ENCODE data around the gene STK11IP. TPM values are rescaled to one million over a fixed set of nuclear protein-coding genes. Genes with fewer than 3 reads are reported as not detected.

The STK11IP gene
- total RNA-seq (10 to 100 TPM; 35.8 to 40.6 TPM), total RNA-seq (34.7 to 48.3 reads per million in 2 donors)

GRCh38 chr2:219597552-219598307, at the start of gene STK11IP:
Gene STK11IP, plus strand, starts transcription at chr2:219597857. Its CDS starts 263 bp downstream, at chr2:219598120.
- ATAC-seq (peak; percentile 91), DNase-seq (peak; percentile 72 to 81 (median 79))
- no peaks in the 10 kb centered on the region for H3K9me3 ChIP-seq (ENCODE audit: control insufficient read depth, low read length, poor library complexity, severe bottlenecking)
- peaks cover 14% of the 10 kb centered on the region for H3K4me1 Mint-ChIP-seq
- peaks cover 14% of the 10 kb centered on the region for H3K27me3 Mint-ChIP-seq
- H3K36me3 Mint-ChIP-seq (ENCODE audit: low read depth), result peaks cover 12% of the 10 kb centered on the region
- H3K27ac Mint-ChIP-seq, result peak within 1 kb of the TSS; percentile 94
- H3K4me3 Mint-ChIP-seq, result peak within 1 kb of the TSS; percentile 95

GRCh38 chr2:219548990-219549389, 48.7 kb upstream of the STK11IP start:
- no peaks in the 10 kb centered on the region for H3K9me3 ChIP-seq (ENCODE audit: control insufficient read depth, low read length, poor library complexity, severe bottlenecking)
- Mint-ChIP-seq H3K4me1 (peaks cover 17% of the 10 kb centered on the region), H3K36me3 (ENCODE audit: low read depth) (no peaks in the 10 kb centered on the region), H3K27me3 (peaks cover 39% of the 10 kb centered on the region), H3K27ac (no peak overlapping the region), H3K4me3 (no peak overlapping the region)
- DNase-seq (no peak), ATAC-seq (no peak)

- H3K36me3 Mint-ChIP-seq (ENCODE audit: low read depth), result no peaks in the 10 kb centered on the region
- peaks cover 45% of the 10 kb centered on the region for H3K27me3 Mint-ChIP-seq
- H3K4me1 Mint-ChIP-seq, result peaks cover 13% of the 10 kb centered on the region
- H3K9me3 ChIP-seq (ENCODE audit: control insufficient read depth, low read length, poor library complexity, severe bottlenecking), result no peaks in the 10 kb centered on the region
- DNase-seq (no peak), ATAC-seq (no peak)
- H3K27ac Mint-ChIP-seq, result no peak overlapping the region
- no peak overlapping the region for H3K4me3 Mint-ChIP-seq
Measured at GRCh38 chr2:219549619-219550018, 48.0 kb upstream of the STK11IP start.

GRCh38 chr2:219551441-219552381, 45.9 kb upstream of the STK11IP start:
- H3K36me3 Mint-ChIP-seq (ENCODE audit: low read depth), result no peaks in the 10 kb centered on the region
- no peak overlapping the region for H3K27ac Mint-ChIP-seq
- DNase-seq, result no peak
- H3K27me3 Mint-ChIP-seq, result peaks cover 55% of the 10 kb centered on the region
- peaks cover 9% of the 10 kb centered on the region for H3K4me1 Mint-ChIP-seq
- peak overlapping the region; percentile 90 for H3K4me3 Mint-ChIP-seq
- H3K9me3 ChIP-seq (ENCODE audit: control insufficient read depth, low read length, poor library complexity, severe bottlenecking), result no peaks in the 10 kb centered on the region
- peak; percentile 10 for ATAC-seq

- Mint-ChIP-seq H3K27ac (no peak overlapping the region), H3K36me3 (ENCODE audit: low read depth) (no peaks in the 10 kb centered on the region), H3K4me1 (peaks cover 9% of the 10 kb centered on the region), H3K4me3 (peak overlapping the region; percentile 90), H3K27me3 (peaks cover 57% of the 10 kb centered on the region)
- DNase-seq (peak; percentile 68 to 77 (median 71)), ATAC-seq (peak; percentile 97)
- no peaks in the 10 kb centered on the region for H3K9me3 ChIP-seq (ENCODE audit: control insufficient read depth, low read length, poor library complexity, severe bottlenecking)
Measured at GRCh38 chr2:219552382-219553167, 45.1 kb upstream of the STK11IP start.

GRCh38 chr2:219553168-219553417, 44.6 kb upstream of the STK11IP start:
- no peak for DNase-seq
- Mint-ChIP-seq H3K36me3 (ENCODE audit: low read depth) (no peaks in the 10 kb centered on the region), H3K27ac (no peak overlapping the region), H3K4me3 (peak overlapping the region; percentile 12), H3K4me1 (peaks cover 9% of the 10 kb centered on the region), H3K27me3 (peaks cover 56% of the 10 kb centered on the region)
- H3K9me3 ChIP-seq (ENCODE audit: control insufficient read depth, low read length, poor library complexity, severe bottlenecking), result no peaks in the 10 kb centered on the region
- ATAC-seq, result no peak

GRCh38 chr2:219553463-219553963, 44.1 kb upstream of the STK11IP start:
- Mint-ChIP-seq H3K4me3 (peak overlapping the region; percentile 12), H3K36me3 (ENCODE audit: low read depth) (no peaks in the 10 kb centered on the region), H3K27ac (peak overlapping the region; percentile 3), H3K4me1 (peaks cover 6% of the 10 kb centered on the region), H3K27me3 (peaks cover 56% of the 10 kb centered on the region)
- ATAC-seq (no peak), DNase-seq (no peak)
- H3K9me3 ChIP-seq (ENCODE audit: control insufficient read depth, low read length, poor library complexity, severe bottlenecking), result no peaks in the 10 kb centered on the region

- no peak for ATAC-seq
- peaks cover 49% of the 10 kb centered on the region for H3K27me3 Mint-ChIP-seq
Measured at GRCh38 chr2:219554350-219554749, 43.3 kb upstream of the STK11IP start.

GRCh38 chr2:219555956-219556355, 41.7 kb upstream of the STK11IP start:
- peaks cover 4% of the 10 kb centered on the region for H3K4me1 Mint-ChIP-seq

More at GRCh38 chr2:219554350-219554749, 43.3 kb upstream of the STK11IP start:
- H3K4me3 Mint-ChIP-seq, result no peak overlapping the region
- peaks cover 6% of the 10 kb centered on the region for H3K4me1 Mint-ChIP-seq
- H3K36me3 Mint-ChIP-seq (ENCODE audit: low read depth), result no peaks in the 10 kb centered on the region
- no peak overlapping the region for H3K27ac Mint-ChIP-seq
- H3K9me3 ChIP-seq (ENCODE audit: control insufficient read depth, low read length, poor library complexity, severe bottlenecking), result no peaks in the 10 kb centered on the region
- DNase-seq, result no peak

GRCh38 chr2:219556413-219556812, 41.2 kb upstream of the STK11IP start:
- H3K4me3 Mint-ChIP-seq, result no peak overlapping the region
- DNase-seq (no peak), ATAC-seq (no peak)
- H3K9me3 ChIP-seq (ENCODE audit: control insufficient read depth, low read length, poor library complexity, severe bottlenecking), result no peaks in the 10 kb centered on the region
- H3K27ac Mint-ChIP-seq, result no peak overlapping the region
- H3K36me3 Mint-ChIP-seq (ENCODE audit: low read depth), result no peaks in the 10 kb centered on the region
- peaks cover 4% of the 10 kb centered on the region for H3K4me1 Mint-ChIP-seq
- peaks cover 37% of the 10 kb centered on the region for H3K27me3 Mint-ChIP-seq

More at GRCh38 chr2:219555956-219556355, 41.7 kb upstream of the STK11IP start:
- ATAC-seq, result no peak
- no peak for DNase-seq
- H3K36me3 Mint-ChIP-seq (ENCODE audit: low read depth), result no peaks in the 10 kb centered on the region
- no peak overlapping the region for H3K27ac Mint-ChIP-seq
- H3K4me3 Mint-ChIP-seq, result no peak overlapping the region
- no peaks in the 10 kb centered on the region for H3K9me3 ChIP-seq (ENCODE audit: control insufficient read depth, low read length, poor library complexity, severe bottlenecking)
- peaks cover 40% of the 10 kb centered on the region for H3K27me3 Mint-ChIP-seq

GRCh38 chr2:219557320-219557719, 40.3 kb upstream of the STK11IP start:
- H3K4me1 Mint-ChIP-seq, result no peaks in the 10 kb centered on the region
- no peak for DNase-seq
- ATAC-seq, result no peak
- no peaks in the 10 kb centered on the region for H3K9me3 ChIP-seq (ENCODE audit: control insufficient read depth, low read length, poor library complexity, severe bottlenecking)
- no peak overlapping the region for H3K27ac Mint-ChIP-seq
- peaks cover 38% of the 10 kb centered on the region for H3K27me3 Mint-ChIP-seq
- H3K4me3 Mint-ChIP-seq, result no peak overlapping the region
- H3K36me3 Mint-ChIP-seq (ENCODE audit: low read depth), result no peaks in the 10 kb centered on the region

GRCh38 chr2:219557791-219558785, 39.6 kb upstream of the STK11IP start:
- DNase-seq (no peak), ATAC-seq (no peak)
- no peak overlapping the region for H3K4me3 Mint-ChIP-seq
- H3K27me3 Mint-ChIP-seq, result peaks cover 46% of the 10 kb centered on the region
- H3K9me3 ChIP-seq (ENCODE audit: control insufficient read depth, low read length, poor library complexity, severe bottlenecking), result no peaks in the 10 kb centered on the region
- no peaks in the 10 kb centered on the region for H3K36me3 Mint-ChIP-seq (ENCODE audit: low read depth)
- H3K4me1 Mint-ChIP-seq, result no peaks in the 10 kb centered on the region
- H3K27ac Mint-ChIP-seq, result no peak overlapping the region

All from T-helper 17 cell (primary cell).